OCI-LY1 (cell line): ENCODE results near the gene ASRGL1.

Experiments used
- H2AFZ ChIP-seq: fragments of 200-600 bp; sonication (generic), shearing (Covaris generic); 2 replicates; pipeline ENCODE4 v1.6.0; 2014; ENCODE audit warnings: antibody characterized with exemption, mild to moderate bottlenecking, low read length
- H3F3A ChIP-seq: fragments of 200-600 bp; sonication (generic), shearing (Covaris generic); 2 replicates; pipeline ENCODE4 v1.6.0; 2014; ENCODE audit warnings: mild to moderate bottlenecking, antibody characterized with exemption, low read length, moderate library complexity; ENCODE audit not compliant: insufficient read depth
- H3K27ac ChIP-seq: fragments of 200-600 bp; sonication (generic); 2 replicates; pipeline ENCODE4 v1.5.1; 2014; ENCODE audit warnings: low read length, mixed run types, mild to moderate bottlenecking, low read depth; ENCODE audit not compliant: poor library complexity, severe bottlenecking
- H3K27me3 ChIP-seq: fragments of 200-600 bp; sonication (generic); 2 replicates; pipeline ENCODE4 v1.6.0; 2014; ENCODE audit warnings: antibody characterized with exemption, mild to moderate bottlenecking, low read length, moderate library complexity; ENCODE audit not compliant: insufficient read depth
- H3K36me3 ChIP-seq: fragments of 200-600 bp; sonication (generic); 2 replicates; pipeline ENCODE4 v1.6.1; 2014; ENCODE audit warnings: mild to moderate bottlenecking, antibody characterized with exemption, low read length, moderate library complexity, mixed read lengths; ENCODE audit not compliant: insufficient read depth
- H3K4me1 ChIP-seq: fragments of 200-600 bp; sonication (generic); 2 replicates; pipeline ENCODE4 v1.5.1; 2014; ENCODE audit warnings: mild to moderate bottlenecking, low read length, moderate library complexity; ENCODE audit not compliant: insufficient read depth, severe bottlenecking
- H3K4me2 ChIP-seq: fragments of 200-600 bp; sonication (generic), shearing (Covaris generic); 2 replicates; pipeline ENCODE4 v1.6.1; 2014; ENCODE audit warnings: low read length
- H3K4me3 ChIP-seq: fragments of 200-600 bp; sonication (generic); 2 replicates; pipeline ENCODE4 v1.5.1; 2014; ENCODE audit warnings: low read length, low read depth, mild to moderate bottlenecking, mixed read lengths; ENCODE audit not compliant: poor library complexity, severe bottlenecking
- H3K79me2 ChIP-seq: fragments of 200-600 bp; shearing (Covaris generic); 2 replicates; pipeline ENCODE4 v1.6.1; 2016; ENCODE audit warnings: mixed run types, low read length, mixed read lengths; ENCODE audit not compliant: insufficient read depth
- H3K9ac ChIP-seq: fragments of 200-600 bp; sonication (generic), shearing (Covaris generic); 2 replicates; pipeline ENCODE4 v1.6.1; 2014; ENCODE audit warnings: mild to moderate bottlenecking, low read length, mixed read lengths
- H3K9me2 ChIP-seq: fragments of 200-600 bp; sonication (generic), shearing (Covaris generic); 2 replicates; pipeline ENCODE4 v1.6.1; 2014; ENCODE audit warnings: low read depth, mild to moderate bottlenecking, low read length, mixed read lengths
- H3K9me3 ChIP-seq: fragments of 200-600 bp; shearing (Covaris generic); 2 replicates; pipeline ENCODE4 v1.6.1; 2014; ENCODE audit warnings: low read length, mixed read lengths
- H4K20me1 ChIP-seq: fragments of 200-600 bp; sonication (generic), shearing (Covaris generic); 2 replicates; pipeline ENCODE4 v1.6.0; 2016; ENCODE audit warnings: mild to moderate bottlenecking, low read length; ENCODE audit not compliant: insufficient read depth
- EZH2 ChIP-seq: fragments of 200-600 bp; sonication (generic), shearing (Covaris generic); IDR thresholded peaks from 2 replicates; pipeline ENCODE4 v1.8.0; 2017; ENCODE audit warnings: borderline replicate concordance, mixed run types, mild to moderate bottlenecking, antibody characterized with exemption, low read length, moderate library complexity, mixed read lengths
- TF ChIP-seq, protein P1 (sequence below): fragments of 200-600 bp; sonication (generic), shearing (Covaris generic); IDR thresholded peaks from 2 replicates; pipeline ENCODE4 v1.5.1; 2017; ENCODE audit warnings: mild to moderate bottlenecking, antibody characterized with exemption, low read length, moderate library complexity, mixed read lengths

The ASRGL1 gene

DNA sequence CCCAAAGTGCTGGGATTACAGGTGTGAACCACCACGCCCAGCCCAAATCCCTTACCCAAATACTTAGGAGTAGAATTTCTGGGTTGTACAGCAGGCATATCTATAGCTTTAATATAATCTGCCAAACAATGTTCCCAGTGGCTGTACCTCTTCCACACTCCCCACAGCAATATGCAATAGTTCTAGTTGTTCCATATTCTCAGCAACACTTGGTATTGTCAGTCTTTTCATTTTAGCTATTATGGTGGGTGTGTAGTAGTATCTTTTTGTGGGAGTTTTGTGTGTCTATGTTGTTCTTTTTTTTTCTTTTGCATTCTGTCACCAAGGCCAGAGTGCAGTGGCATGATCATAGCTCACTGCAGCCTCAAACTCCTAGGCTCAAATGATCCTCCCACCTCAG, 100.4 kb downstream of the ASRGL1 start:
- H4K20me1 ChIP-seq: no peaks in the 10 kb centered on the region
- H3K9me2 ChIP-seq: no peaks in the 10 kb centered on the region

GRCh38 chr11:62438641-62439040, 101.4 kb downstream of the ASRGL1 start:
- Histone ChIP-seq H3K9me2 (no peaks in the 10 kb centered on the region), H4K20me1 (no peaks in the 10 kb centered on the region), H3K36me3 (no peaks in the 10 kb centered on the region), H3K9ac (no peak overlapping the region), H3F3A (no peaks in the 10 kb centered on the region), H3K27ac (no peak overlapping the region), H3K4me3 (no peak overlapping the region), H3K27me3 (no peaks in the 10 kb centered on the region; the same call in 1 of the 2 replicates), H3K9me3 (no peaks in the 10 kb centered on the region), H3K4me1 (no peaks in the 10 kb centered on the region), H2AFZ (no peak overlapping the region), H3K4me2 (no peak overlapping the region), H3K79me2 (no peaks in the 10 kb centered on the region)
- TF ChIP-seq, protein P1, sequence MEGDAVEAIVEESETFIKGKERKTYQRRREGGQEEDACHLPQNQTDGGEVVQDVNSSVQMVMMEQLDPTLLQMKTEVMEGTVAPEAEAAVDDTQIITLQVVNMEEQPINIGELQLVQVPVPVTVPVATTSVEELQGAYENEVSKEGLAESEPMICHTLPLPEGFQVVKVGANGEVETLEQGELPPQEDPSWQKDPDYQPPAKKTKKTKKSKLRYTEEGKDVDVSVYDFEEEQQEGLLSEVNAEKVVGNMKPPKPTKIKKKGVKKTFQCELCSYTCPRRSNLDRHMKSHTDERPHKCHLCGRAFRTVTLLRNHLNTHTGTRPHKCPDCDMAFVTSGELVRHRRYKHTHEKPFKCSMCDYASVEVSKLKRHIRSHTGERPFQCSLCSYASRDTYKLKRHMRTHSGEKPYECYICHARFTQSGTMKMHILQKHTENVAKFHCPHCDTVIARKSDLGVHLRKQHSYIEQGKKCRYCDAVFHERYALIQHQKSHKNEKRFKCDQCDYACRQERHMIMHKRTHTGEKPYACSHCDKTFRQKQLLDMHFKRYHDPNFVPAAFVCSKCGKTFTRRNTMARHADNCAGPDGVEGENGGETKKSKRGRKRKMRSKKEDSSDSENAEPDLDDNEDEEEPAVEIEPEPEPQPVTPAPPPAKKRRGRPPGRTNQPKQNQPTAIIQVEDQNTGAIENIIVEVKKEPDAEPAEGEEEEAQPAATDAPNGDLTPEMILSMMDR: no peak
- no peak for TF ChIP-seq EZH2

More for the DNA sequence above, 100.4 kb downstream of the ASRGL1 start:
- Histone ChIP-seq H3K9ac (no peak overlapping the region), H3K4me3 (no peak overlapping the region), H3K9me3 (no peaks in the 10 kb centered on the region), H3K4me1 (no peaks in the 10 kb centered on the region), H3K27ac (no peak overlapping the region), H3K36me3 (no peaks in the 10 kb centered on the region), H3F3A (no peaks in the 10 kb centered on the region), H3K79me2 (no peaks in the 10 kb centered on the region), H2AFZ (no peak overlapping the region), H3K4me2 (no peak overlapping the region), H3K27me3 (no peaks in the 10 kb centered on the region; the same call in 1 of the 2 replicates)
- no peak for TF ChIP-seq EZH2
- TF ChIP-seq, protein P1: no peak

GRCh38 chr11:62439785-62440602, 102.7 kb downstream of the ASRGL1 start:
- TF ChIP-seq EZH2: no peak
- TF ChIP-seq, protein P1: no peak
- Histone ChIP-seq H3K27me3 (no peaks in the 10 kb centered on the region; the same call in 1 of the 2 replicates), H3K4me2 (no peak overlapping the region), H3F3A (no peaks in the 10 kb centered on the region), H2AFZ (no peak overlapping the region), H3K36me3 (no peaks in the 10 kb centered on the region), H3K9me2 (no peaks in the 10 kb centered on the region), H3K4me3 (no peak overlapping the region), H3K79me2 (no peaks in the 10 kb centered on the region), H3K9ac (no peak overlapping the region), H3K9me3 (no peaks in the 10 kb centered on the region), H3K4me1 (no peaks in the 10 kb centered on the region), H4K20me1 (no peaks in the 10 kb centered on the region), H3K27ac (no peak overlapping the region)
